HG03521 (cell line): ENCODE data around the gene IPCEF1.
"Not testable (repeated sequence)": the region's sequence is repeated elsewhere in the genome, so short reads cannot be mapped to it uniquely, and the experiment has no call there.

ENCODE experiments used
- ATAC-seq: cut with Tn5 transposase; IDR thresholded peaks from one replicate; pipeline ENCODE4 v1.9.1; 2021; ENCODE audit warnings: mild to moderate bottlenecking, moderate library complexity; ENCODE audit not compliant: unreplicated experiment

The IPCEF1 gene

DNA sequence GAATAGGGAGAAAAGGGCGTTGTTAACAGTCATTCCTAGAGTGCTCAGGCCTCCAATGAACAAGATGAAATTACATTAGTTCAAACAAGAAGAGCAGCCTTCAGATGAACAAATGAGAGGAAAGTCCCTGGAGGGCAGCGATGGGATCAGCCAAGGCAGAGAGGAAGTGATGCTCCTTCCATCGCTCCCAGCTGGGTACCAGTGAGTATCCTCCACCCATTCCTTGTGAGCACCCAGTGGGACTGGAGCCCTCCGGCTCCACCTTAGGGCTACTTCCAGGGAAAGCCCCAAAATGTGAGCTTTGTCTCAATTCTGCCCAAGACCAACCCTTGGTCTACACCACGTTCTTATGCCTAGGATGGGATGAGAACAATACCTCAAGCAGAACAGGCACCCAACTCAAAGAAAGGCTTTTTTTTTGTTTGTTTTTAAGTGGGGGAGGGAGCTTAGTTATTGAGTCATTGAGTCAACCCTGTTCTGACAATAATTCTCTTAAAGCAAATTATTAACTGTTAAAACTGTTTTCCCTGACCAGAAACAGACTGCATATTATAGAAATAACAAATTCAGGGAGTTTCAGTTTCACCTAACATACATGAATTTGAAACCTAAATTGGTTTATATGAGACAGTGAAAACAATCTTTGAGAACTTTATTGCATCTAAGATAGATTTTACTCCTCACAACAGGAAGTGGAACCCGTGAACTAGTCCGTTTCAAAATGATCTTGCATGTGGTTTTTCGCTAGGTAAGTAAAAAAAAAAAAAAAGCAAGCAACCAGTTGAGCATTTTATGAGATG lies 106.9 kb downstream of the IPCEF1 start:
- ATAC-seq = peak; percentile 73

DNA sequence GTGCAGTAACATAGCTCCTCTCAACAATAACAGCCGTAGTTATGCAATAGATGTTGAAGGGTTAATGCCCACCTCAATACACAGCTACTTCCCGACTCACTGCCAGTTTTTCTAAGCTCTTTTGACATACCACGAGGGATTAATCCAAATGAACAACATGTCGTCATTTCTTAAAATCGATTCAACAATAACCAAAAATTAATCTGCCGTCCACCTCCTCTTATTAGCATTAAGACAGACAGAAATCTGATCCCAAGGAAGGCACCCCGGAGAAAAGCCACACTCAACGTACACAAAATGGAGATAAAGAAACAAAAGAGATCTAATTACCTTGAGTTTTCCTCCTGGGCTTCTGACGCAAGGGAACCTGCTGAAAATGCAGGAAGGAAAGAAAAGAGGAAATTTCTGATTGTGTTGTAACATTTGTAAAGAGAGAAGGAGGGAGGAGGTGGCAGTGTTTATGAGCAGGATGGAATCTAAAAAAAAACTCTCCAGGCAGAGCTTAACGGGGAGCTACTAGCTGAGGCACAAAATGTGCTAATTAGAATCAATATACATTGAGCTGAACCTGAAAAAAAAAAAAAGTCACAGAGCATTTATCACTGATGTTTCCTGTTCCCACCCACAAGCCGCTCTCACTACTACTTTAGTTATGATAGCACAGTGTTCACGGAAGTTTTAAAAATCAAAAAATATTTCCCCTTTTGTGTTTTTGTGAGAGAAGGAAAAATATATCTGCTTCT lies 109.3 kb downstream of the IPCEF1 start:
- ATAC-seq = peak; percentile 39

DNA sequence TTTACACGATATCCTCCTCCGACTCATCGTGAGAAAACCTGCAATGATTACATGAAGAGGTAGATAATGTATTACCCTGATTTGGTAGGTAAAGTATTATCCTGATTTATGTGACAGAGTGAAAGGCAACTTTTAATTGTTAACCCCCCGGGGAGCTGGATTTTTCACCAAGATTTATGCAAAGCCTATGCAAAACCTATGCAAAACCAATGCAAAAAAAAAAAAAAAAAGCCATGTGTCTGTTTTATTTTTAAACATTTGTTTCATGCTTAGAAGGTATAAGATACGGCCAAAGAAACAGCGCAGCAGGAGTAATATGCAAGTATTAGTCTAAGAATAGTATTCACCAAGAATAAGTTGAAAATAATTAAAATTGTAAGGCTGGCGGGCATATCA lies 109.9 kb downstream of the IPCEF1 start:
- no peak for ATAC-seq

DNA sequence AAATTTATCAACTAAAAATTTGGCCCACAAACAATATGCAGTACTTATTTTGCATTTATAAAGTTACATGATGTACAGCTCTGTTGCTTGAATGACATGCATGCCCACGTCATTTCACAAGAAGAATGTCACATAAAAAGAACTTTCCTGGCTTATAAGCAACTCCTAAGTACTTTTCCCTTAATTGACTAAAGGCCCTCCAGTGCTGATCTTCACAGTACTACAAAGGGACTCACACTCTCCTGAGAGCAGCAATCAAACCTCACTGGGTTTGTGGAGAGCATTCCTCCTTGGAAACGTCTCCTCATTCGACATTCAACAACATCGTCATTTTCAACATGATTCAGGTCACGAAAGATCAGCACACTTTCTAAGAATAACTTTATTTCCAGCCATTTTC lies 111.1 kb downstream of the IPCEF1 start:
- no peak for ATAC-seq

DNA sequence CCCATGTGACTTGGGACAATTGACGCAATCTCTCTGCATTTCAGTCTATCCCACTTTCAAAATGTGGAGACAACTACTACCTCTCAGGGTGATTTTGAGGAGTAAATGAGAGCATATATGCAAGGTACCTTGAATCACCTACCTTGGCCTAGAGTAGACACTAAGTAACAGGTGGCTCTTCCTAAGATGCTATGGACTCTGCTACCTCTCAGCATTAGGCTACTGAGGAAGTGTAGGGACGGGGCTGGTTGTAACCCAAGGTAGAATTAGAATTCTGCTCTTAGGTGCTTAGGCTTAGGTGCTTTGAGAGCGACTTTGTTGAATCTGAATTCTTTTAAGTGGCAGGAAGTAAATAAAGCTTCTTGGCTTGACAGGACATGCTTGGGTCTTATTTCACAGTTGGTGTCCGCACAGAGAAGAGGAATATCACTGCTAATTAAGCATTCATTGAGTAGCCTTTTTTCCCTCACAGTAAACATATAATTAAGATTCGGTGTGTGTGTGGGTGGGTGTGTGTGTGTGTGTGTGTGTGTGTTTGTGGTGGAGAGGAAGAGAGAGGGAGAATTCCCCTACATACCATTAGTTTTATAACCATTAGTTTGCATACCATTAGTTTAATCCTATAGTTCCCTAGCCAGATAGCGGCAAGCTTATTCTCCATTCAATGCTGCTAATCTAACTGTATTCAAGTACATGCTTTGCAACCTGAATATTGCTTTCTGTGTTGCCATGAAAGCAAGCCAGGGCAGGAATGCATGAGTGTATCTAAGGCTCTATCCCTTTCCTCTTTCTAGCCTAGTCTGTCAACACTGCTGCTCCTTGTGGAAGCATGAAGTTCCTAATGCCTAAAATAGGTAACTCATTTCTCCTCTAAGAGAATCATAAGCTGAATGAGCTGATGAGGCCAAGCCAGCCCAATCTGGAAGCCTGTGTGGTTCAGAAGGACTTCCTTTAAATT lies 112.5 kb downstream of the IPCEF1 start:
- no peak for ATAC-seq

DNA sequence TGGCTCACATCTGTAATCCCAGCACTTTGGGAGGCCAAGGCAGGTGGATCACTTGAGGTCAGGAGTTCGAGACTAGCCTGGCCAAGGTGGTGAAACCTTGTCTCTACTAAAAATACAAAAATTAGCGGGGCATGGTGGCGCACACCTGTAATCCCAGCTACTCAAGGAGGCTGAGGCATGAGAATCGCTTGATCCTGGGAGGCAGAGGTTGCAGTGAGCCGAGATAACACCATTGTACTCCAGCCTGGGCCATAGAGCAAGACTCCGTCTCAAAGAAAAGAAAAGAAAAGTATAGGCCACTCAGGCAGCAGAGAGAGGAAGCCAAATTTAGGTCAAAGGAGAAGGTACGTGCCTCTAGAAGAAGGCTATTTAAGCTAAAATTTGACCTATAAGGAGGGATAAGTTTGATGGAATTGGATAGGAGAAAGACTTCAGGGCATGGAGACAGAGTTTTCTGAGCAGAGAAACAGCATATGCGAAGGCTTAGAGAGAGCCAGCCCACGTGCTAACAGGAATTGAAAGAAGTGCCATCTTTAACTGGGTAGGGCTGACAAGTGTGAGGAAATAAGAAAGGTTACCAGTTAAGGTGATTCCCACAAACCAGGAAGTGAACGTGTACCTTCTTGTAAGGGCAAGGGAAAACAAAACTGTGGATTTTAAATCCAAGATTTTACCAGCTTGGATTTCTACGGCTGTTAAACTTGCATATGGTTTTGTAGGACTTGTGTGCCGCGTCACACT lies 113.8 kb downstream of the IPCEF1 start:
- no peak for ATAC-seq

DNA sequence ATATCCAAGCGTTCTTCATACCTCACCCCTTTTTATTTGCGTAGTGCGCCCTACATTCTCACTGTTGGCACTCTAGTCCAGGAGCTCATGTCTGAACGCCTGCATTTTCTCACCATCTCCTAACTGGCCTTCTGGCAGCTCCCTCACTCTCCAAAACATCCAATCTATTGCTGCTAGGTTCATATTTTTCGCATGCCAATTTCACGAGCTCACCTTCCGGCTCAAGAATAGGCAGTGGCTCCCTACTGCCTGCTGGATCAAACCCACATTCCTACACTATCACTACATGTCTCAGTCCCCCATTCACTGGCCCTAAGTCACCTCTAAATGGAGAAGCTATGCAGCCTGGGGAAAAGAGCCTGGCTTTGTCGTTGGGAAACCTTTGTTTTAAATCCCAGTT lies 115.0 kb downstream of the IPCEF1 start:
- ATAC-seq = no peak

DNA sequence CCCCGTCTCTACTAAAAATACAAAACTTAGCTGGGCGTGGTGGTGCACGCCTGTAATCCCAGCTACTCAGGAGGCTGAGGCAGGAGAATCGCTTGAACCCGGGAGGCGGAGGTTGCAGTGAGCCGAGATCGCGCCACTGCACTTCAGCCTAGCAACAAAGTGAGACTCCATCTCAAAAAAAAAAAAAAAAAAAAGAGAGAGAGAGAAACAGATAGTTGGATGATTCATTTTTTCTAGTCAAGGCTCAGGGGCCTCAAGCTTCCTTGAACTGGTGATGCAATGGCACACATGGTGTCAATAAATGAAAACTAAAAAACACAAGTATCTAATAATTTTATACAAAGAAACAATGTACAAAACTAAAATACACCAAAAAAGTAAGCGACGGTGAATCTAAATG lies 115.5 kb downstream of the IPCEF1 start:
- ATAC-seq = not testable (repeated sequence)

DNA sequence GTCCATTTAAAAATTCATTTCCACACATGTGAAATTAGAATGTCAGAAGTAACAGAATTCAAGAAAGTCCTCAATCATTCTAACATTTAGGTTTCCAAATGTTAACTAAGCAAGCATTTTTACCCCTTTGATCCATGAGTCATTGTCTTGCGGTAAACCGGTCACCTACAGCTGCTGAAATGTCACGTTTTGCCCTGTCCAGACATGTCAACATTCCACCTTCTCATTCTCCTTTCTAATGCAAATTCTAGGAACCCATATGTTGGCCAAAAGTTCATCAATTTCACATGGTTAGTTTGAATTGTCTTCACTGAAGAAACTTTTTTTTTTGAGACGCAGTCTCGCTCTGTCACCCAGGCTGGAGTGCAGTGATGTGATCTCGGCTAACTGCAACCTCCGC lies 117.2 kb downstream of the IPCEF1 start:
- ATAC-seq = no peak

DNA sequence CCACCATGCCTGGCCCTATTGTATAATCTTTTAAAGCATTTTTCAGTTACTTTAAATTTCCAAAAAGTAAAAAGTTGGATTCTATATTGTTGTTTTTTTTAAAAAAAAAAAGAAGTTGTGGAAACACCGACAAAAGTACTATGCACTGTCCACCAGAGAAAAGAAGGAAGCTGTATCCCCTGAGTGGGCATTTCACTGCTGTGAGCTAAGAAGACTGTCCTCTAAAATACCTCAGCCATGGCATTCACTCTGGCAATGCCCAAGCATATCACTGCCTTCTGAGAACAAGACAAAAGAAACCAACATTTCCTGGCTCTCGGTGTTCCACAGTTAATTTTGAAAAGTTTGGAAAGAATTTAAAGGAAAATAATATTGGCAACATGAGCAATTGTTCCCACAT lies 117.8 kb downstream of the IPCEF1 start:
- no peak for ATAC-seq

DNA sequence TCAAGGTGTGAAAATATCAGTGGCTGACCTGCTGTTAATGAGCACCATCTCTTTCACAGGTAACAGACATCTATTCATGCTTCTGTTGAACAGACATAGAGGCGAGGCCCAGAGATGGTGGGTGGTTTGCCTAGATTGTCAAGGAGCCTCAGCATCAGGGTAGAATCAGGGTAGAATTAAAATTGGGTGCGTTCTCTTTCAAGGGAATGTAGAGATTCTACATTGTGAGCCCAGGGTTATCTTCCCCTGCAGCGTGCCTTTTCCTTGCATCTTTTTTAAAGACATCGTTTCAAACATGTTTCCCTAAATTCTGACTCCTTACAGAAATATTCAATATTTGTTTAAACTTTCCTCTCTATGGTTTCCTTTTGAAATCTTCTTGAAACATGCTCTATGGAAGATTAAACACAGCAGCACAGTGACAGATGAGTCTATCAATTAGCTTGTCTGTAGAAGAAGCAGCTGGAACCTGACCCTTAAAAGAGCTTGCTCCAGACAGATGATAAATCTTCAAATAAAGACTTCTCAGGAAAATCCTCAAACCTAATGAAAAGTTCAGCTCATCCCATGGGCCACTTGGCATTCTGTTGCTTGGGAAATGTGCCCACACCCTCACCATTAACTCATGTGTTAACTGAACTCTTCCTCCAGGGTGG lies 119.8 kb downstream of the IPCEF1 start:
- no peak for ATAC-seq

DNA sequence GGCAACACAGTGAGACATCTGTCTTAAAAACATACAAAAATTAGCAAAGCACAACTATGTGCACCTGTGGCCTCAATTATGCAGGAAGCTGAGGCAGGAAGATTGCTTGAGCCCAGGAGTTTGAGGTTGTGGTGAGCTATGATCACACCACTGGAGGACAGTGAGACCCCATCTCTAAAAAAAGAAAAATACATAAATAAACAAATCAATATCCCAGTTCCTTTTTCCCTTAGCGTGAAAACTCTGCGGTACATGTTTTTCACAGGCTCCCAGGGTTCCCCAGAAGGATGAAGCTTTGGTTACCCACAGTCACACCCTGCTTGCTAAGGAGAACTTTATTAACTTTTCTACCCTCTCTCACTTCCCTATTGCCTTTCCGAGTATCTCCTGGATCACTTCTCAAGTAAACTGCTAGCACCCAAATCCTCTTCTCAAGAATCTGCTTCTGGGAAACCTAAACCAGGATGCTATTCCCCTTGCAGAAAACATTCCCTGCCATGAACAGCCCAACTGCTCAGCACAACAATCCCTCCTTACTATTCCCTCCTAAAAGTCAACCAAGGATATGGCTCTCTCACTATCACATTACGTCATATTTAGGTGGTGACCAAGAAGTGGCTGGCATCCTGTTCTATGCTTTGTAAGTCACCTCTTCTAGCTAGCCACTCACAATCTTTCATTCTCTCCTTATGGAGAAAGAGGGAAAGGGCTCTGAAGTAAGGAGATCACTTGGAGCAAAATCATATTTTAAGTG lies 122.4 kb downstream of the IPCEF1 start:
- peak; percentile 37 for ATAC-seq

DNA sequence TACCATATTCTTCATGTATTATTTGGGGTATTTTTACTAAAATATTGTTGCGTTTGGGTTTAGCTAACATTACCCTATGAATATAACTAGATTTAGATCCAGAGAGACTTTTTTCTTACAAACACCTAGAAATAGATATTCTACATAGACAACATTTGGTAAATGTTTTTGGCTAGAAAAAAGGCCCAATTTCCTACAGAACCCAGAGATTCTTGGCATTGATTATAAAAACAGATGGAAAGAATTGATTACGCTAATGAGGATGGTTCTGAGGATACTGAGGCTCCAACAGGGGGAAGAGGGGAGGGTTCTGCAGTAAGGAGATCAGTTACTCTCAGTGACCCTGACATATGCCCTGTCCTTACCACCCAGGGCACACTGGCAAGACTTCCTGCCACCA lies 123.2 kb downstream of the IPCEF1 start:
- ATAC-seq = no peak

DNA sequence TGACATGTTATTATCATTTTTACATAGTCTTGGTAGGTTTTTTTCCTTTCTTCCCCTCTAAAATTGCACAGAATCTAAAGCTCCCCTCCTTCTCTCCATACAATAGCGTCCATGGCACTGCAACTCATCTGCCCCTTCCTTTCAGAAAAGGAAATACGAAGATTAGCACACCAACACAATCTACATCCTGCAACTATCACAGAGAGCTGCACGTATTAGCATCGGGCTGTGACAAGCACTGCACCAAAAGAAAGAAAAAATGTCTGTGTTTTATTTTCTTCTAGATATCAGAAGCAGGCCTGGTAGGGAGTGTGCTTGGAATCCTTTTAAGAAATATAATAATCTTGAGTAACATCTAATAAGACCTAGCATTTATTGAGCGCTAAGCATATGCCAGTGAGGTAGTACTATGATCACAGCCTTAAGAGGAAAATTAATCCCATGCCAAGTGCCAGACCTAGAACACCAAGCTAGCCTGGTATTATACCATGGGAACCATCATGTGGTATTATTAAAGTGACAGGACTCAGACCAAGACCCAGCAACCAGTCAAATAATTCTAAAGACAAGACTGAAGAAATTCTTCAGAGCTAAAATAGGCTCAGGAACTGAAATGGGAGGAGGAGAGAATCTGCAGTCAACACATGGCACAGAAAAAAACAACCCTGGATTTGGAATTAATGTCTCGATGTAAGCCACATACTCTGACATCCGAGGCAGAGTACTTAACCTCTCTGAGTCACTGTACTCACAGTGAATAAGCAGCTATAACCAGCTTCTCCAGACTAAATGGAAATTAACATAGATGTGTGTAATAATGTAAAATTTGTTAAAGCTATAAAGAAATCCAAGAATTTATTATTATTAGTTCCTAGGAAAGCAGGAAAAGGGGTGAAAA lies 124.3 kb downstream of the IPCEF1 start:
- ATAC-seq = no peak

DNA sequence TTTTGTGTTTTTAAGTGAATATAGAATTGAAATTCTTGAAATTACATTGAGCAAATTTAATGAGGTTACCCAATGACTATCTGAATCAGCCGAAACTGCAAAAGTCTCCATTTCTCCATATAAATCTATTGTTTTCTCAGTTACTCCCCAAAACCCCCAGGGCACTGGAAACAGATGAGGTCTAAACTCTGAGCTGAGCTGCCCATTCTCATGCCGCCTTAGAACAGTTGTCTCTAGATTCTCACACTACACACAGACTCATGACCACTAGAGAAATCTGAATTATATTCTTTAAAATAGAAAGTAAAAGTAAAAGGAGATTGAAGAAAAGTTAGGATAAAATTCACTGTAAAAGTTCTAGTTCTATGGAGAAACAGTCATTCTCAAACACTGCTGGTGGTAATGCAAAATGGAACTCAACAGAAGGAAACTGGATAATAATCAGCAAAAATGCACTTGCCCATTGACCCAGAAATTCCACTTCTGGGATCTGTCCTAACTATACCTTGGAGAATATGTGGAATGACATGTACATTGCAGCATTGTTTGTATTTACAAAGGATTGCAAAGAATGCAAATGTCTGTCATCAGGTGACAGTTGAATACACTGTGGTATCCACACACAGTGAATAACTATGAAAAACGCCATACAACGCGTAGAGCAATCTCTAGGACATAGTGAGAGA lies 125.5 kb downstream of the IPCEF1 start:
- no peak for ATAC-seq

DNA sequence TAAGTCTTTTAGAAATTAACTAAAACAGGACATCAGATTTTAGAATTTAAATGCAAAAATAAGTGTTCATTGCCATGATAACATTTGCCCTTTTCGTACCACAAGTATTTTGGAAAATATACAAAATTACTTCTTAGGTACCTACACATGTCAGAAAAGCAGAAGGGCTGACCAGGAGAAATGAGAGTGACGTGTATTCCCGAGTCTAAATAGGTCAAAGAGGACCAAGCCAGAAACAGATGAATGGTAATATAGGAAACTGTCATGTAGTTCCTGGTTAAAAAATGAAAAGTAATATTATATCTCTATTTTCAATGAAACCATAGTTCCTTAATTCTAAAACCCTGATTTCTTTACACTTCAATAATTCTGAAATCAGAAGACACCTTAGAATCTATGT lies 126.2 kb downstream of the IPCEF1 start:
- ATAC-seq = no peak

DNA sequence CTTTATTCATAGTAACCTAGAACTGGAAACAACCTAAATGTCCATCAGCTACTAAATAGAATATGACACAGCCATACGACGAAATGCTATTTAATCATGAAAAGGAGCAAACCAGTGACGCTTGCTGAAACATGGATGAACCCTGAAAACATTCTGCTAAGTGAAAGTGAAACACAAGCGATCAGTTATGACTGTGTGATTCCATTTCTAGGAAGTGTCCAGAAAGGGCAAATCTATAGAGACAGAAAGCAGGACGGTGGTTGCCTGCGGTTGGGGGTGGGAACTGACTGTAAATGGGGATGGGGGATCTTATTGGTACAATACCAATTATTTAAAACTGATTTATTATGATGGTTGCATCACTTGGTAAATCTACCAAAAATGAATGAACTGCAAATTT lies 126.8 kb downstream of the IPCEF1 start:
- peak; percentile 77 for ATAC-seq

DNA sequence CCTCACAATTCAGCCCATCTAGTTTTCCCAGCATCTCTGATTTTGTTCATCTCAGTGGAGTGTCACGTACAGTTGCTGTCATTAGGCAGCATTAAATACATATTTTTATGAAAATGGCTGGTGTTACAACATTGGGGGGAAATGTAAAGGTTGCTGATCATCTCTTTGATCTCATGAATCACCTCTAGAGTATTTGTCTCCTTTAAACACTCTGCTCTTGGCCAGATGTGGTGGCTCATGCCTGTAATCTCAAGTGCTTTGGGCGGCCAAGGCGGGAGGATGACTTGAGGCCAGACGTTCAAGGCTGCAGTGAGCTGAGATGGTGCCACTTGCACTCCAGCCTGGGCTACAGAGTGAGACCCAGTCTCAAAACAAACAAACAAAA lies 128.1 kb downstream of the IPCEF1 start:
- no peak for ATAC-seq
